COR-L47 (cell line): ENCODE measurements around the gene PADI2.

ENCODE experiments used
- DNase-seq: peaks from one replicate; lab custom pipeline; 2025; lab: John Stamatoyannopoulos, UW

Gene PADI2

DNA sequence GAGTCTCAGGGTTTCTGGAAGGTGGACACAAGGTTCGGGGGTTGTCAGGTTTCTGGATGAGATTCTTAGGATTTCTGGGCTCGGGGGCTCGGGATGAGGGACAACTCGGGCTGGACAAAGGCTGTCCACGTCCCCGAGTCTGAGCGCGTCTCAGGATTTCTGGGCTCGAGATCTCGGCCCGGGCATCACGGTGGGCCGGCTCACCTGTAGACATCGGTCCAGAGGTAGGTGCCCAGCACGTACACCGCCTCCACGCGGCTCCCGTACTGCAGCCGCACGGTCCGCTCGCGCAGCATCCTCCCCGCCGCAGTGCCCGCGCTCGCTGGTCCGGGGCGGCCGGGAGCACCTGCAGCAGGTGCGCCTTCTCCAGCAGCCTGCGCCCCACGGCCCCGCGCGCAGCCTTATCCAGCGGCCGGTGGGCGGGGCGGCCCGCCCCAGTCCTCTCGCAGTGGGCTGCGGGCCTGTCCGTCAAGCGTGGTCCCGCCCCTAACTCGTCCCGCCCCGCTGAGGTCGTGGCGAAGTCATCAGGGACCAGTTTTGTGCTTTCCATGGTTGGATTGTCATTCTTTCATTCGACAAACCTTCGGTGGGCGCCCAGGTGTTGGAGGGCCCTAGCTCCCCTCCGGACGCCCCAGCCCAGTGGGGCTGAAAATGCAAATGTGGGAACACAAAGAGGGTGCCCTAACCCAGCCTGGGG lies at the start of gene PADI2:
PADI2 (minus strand) TSS at position 376 of the 697 bp plus-strand sequence; CDS start at position 296, 80 bp downstream.
- peak; percentile 80 for DNase-seq

DNA sequence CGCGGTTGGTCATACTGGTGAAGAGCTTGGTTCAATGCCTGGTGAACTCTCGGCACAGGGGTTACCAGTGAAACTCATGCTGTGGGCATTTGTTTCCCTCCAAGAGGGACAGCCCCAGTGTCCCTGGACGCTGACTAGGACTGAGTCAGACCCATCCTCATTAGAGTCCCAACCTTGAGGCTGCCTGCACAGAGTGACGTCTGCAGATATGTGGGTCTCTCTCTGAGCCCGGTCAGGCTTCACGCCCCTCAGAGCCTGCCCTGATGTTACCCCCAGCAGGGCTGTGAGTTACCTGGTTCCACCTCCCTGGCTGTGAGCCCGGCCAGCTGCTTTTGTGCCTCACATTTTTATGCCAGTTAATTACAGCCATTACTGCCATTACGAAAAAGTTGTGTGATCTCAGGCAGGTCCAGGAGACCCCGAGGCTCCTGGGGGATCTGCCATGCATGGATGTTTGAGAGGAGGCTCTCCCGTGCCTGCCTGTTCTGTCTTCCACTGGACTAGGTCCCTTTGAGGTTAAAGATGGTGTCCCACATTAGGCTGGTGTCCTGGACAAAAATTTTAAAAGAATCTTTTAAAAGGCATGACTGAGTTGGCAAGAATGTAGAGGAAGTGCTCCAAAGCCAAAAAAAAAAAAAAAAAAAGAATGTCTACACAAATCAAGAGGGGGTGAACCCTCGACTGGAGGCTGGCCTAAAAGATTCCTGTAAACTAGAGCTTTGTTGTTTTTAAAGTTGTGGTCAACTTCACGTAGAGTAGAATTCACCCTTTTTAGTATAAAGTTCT lies 49.0 kb upstream of the PADI2 start:
- peak; percentile 80 for DNase-seq

DNA sequence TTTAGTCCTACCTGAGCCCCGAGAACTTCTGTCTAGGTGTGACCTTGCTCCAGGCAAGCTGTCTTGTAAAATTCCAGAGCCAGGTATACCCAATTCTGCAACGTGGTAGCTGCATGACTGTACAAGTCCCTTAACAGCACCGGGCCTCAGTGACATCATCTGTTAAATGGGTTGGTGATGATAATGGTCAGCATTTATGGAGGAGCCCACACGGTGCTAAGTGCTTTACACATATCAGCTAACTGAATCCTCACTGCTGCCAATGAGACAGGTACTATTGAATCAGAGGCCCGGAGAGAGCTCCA lies 48.5 kb upstream of the PADI2 start:
- no peak for DNase-seq

DNA sequence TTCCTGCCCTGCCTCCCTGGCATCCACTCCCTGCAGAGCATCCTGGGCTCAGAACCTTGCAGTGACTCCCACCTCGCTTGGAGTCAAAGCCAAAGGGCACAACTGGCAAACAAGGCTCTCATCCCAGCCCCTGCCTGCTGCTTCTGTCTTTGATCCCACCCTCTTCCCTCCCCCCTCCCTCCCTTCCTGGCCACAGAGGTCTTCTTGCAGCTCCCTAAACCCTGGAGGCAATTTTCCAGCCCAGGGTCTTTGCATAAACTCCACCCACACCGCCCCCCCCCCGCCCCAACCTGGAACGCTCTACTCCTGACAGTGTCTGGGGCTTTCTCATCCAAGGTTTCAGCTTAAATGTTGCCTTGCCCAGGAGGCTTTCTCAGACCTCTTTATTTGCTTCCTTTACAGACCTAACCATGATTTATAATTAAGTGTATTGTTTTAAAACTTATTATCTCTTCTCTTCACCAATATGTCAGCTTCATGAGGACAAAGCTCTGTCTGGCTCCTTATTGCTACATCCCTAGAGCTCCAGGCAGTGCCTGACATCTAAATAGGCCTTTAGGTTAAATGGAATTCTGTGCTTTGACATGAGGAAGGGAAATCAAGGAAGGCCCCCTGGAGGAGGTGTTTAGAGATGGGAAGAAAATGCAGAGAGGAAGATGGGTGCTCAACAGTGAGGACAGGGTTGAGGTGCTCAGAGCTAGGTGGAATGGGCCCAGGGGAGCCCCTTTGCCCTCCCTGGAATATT lies 48.0 kb upstream of the PADI2 start:
- DNase-seq, result no peak

DNA sequence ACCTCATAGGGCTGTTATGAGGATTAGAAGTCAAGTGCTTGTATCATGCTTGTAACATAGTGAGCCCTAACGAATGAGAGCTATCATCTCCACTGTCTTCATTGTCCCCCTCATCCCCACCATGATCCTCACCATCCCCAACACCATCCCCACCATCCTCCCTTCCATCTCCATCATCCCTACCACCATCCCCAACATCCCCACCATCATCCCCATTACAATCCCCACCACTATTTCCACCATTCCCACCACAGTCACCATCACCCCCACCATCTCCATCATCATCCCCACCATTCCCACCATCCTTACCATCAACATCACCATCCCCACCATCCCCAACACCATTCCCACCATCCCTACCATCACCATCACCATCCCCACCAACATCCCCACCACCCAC lies 46.6 kb upstream of the PADI2 start:
- no peak for DNase-seq

DNA sequence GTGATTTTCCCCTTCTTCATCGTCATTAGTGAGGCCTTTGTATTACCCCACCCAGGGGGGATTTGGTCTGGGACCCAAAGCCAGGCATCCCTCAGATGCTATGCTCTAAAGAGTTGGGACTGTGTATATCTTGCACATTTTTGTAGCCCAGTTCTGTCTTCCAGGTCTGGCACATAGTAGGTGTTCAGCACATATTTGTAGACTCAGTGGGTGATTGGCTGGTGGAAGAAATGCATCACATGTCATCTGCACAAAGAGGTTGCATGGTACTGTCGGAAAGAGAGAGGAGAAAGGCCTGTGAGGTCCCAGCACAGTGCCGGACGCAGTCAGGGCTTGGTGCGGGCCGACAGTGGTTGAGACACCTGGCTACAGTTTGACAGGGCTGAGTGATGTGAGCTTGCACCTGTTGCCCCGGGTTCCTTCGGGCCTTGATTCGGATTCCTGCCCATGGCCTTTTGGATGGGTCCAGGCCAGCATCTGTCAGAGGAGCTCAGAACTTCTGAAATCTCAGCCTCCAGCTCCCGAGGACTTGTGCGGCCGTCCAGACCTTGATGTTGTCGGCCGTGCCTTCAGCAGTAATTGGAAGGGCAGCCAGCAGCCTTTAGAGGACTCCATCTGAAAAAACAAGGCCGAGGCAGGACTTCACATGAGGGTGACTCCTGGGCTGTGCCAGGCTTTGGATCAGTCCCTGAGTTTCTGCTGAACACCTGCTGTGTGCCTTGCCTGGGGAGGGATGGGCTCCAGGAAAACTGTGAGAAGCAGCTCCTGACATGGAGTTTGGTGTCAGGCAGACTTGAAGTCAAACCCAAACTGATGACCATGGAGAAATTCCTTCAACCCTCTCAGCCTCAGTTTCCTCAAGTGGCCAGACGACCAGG lies 44.8 kb upstream of the PADI2 start:
- no peak for DNase-seq

DNA sequence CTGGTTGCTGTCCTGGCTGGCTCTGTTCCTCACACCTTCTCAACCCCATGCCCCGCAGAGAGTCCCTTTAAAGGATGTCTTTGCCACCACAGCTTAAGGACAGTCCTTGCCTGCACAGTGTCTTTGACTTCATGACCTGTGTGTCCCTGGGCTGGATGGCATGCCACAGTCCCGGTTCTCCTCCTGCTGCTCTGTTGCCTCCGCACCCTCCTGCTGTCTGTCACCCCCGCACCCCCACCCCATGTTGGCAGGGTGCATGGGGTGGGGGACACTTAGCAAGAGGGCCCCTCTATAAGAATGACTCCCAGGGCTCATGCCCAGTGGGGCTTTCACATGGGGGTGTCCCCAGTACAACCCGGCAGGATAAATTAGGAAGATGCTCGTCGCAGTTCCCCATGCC lies 44.1 kb upstream of the PADI2 start:
- DNase-seq, result no peak

DNA sequence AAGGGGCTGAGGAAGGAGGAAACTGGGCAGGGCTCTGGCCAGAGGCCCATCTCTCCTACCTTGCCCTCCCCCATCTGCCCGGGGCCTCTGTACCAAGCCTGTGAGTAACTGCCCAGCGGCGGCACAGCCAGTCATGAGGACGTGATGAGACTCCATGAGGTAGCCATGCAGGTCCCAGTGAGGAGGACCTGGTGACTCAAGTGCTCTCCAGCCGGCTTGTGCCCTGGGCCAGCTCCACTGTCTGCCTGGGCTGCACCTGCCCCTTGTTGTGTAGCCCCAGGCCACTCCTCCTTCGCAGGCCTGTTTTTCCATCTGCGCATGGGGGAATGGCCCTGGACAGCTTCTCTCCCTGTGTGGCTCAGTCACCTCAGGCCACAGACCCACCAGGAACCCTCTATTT lies 43.7 kb upstream of the PADI2 start:
- no peak for DNase-seq

DNA sequence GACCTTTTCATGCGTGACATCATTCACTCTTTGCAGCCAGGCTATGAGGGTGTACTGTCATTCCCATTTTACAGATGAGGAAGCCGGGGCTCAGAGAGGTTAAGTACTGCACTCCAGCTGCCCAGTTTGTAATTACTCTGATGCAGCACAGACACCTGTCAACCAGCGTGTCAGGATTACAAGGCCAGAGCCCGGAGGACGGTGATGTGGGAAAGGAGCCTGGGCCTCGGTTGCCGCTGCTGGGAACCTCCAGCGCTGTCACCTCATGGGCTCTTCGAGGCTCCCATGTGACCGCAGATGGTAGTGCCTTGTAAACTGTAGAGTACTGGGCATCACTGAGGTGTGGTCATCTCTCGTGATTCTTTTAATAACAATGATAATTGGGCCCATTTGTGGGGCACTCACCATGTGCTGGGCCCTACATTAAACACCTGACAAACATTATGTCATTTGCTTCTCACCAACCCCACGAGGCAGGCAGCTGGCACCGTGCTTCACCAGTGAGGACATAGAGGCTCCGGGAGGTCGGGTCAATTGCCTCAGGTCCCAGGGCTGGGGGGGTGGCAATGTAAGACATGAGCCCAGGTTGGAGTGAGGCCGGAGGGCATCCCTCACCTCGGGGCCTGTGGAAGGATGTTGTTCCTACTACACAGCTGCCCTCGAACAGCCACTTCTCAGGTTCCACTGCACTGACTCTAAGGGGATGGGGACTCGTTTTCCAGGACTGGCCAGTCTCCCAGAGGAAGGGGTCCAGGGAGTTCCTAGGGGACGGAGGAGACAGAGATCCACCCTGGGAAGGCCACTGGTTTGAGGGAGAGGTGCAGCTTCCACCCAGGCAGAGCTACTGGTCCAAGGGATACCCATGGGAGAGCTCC lies 42.9 kb upstream of the PADI2 start:
- no peak for DNase-seq

DNA sequence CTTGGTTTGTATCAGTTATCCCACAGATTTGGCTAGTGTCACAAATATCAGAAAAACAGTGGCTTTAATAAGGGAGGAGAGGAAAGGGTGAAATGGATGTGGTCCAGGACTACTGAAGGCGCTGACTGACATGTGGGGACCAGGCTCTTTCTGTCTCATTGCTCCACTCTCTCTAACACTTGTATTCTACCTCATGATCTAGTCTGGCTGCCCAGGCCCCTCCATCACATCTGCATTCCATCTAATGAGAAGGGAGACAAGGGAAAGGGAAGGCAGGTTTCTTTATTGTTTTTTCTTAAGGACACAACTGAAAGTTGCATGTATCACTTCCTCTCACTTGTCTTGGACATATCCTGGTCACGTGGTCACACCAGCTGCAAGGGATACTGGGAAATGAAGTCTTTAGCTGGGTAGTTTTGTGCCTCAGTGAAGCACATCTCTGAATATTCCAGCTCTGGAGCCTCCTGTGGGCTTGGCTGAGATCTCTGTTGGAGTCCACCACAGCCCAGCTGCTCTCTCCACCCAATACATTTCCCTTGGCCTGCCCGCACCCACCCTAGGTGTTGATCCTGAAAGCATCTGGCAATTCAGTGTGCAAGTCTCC lies 42.0 kb upstream of the PADI2 start:
- no peak for DNase-seq

DNA sequence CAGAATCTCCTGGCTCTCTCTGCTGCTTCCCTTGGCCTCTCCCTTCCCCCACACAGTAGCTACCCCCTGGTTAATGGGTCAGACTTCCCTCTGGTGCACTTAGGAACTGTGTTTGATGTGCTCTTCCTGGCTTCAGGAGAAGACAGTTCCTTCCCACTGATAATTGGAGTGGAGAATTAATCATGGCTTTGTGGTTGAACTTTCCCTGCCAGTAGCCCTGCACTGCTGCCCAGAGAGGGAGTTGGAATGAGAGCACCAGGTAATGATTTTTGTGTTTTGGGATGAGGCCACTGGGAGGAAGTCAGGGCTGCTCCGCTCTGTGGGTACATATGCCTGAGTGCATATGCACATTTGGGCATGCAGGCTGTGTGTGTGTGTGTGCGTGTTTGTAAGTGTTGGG lies 39.7 kb upstream of the PADI2 start:
- DNase-seq, result no peak

DNA sequence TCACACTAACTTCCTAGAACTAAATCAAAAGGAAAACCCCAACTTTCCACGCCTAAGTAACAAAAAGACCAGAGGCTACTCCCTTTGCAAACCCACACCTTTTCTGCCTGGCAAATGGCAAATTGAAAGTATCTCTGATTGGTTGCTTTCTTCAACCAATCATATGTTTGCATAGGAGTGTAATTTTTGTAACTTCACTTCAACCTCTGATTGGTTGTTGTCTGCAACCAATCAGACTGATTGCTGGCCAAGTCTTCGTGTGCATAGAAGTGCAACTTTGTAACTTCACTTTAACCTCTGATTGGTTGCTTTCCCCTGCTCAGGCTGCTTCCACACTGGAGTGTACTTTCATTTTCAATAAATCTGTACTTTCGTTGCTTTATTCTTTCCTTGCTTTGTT lies 36.9 kb upstream of the PADI2 start:
- no peak for DNase-seq

DNA sequence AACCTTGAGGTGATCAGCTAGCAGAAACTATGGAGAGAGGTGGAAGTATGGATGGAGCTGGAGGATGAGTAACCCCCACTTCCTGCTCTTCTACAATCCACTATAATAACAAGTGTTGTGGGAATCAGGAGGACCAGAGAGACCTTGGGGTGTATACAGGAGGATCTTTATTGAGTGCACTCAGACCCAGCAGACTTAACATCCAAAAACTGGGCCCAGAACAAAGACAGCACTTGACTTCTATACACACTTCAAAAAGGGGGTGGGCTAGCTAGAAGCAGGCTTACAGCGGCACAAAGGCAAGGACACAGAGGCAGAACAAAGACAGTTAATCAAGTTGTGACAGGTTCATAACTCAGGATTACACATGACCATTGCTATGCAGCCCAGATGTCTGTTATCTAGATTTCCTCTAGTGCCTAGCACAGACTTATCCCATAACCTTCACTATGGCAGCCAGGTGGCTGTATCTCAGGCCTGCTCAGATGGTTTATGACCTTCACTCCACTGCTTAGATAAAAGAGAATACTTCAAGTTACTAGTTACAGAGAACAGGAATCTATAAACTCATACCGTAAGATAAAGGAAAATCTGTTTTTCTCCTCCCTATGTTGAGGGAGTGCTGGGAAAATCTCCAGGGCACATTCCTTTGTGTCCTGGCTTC lies 36.1 kb upstream of the PADI2 start:
- DNase-seq, result no peak

DNA sequence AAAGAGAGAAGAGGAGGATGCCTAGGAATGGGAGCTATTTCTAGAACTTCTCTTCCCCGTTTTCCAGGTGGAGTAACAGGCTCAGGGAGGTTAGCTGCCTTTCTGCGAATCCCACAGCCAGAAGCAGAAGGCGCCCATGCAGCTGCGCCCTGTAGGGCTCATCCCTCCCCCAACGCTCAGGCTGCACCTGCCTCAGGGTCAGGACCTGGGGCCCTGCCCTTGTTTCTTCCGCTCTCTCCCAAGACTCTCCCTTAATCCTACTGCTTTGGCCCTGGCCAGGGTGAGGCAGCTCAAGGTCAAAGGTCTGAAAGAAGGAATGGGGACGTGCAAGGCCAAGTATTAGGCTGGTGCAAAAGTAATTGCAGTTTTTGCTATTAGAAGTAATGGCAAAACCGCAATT lies 30.5 kb upstream of the PADI2 start:
- no peak for DNase-seq

DNA sequence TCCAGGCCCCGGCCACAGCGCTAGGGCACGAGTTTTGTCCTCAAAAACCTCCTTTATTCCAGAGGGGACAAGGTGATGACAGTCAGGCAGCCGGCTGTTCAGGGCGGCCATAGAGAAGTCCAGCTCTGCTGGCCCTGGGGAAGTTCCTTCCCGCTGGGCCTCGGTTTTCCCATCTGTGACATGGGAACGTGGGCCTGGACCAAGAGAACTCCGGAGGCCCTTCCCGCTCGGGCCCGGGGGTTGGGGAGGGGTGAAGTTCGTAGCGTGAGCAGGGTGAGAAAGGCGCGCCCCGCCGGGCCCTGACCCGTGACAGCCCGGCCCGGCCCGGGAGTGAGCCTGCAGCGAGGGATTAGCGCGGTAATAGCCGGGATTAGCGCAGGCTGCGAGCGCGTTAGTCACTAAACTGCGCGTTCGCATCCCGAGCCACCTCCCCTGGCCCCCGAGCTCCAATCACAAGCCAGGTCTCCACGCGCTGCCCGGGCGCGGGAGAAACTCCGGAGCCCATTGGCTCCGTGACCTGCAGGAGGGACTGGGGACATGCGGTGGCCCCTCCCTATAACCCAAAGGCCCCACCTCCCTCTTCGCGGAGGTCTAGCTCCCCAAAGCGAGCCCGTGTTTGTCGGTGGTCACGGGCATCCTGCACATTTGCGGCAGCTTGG lies 29.8 kb upstream of the PADI2 start:
- DNase-seq, result no peak

DNA sequence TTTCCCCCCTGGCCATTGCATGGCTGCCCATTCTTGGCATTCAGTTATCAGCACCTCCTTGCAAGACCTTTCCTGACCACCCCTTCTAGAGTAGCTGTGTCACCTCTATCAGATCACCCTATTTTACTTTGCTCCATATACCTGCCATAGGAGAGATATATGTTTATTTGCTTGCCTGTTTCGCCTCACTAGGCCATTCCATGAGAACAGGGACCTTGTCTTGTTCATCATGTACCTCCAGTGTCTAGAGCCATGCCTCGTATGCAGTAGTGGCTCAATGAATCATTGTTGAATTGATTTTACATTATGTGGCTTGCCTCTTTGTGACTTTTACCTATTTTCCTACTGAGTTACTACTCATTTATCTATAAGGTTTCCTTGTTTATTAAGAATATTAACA lies 26.4 kb upstream of the PADI2 start:
- no peak for DNase-seq

DNA sequence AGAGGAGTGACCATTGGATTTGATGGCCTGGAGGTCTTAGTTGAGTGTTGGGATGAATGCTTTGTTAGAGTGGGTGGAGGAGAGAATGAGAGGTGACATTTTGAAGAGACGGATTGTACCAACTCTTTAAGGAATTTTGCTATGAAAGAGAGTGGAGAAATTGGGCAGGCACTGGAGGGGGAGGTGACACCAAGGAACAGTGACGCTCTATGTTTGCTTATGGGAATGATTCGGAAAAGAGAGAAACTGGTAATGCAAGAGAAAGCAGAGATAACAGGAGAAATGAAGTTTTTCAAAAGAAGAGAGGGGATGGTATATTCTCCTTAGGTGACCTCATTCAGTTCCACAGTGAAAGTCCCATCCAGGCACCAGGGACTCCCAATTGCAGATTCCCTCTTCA lies 24.5 kb upstream of the PADI2 start:
- no peak for DNase-seq

DNA sequence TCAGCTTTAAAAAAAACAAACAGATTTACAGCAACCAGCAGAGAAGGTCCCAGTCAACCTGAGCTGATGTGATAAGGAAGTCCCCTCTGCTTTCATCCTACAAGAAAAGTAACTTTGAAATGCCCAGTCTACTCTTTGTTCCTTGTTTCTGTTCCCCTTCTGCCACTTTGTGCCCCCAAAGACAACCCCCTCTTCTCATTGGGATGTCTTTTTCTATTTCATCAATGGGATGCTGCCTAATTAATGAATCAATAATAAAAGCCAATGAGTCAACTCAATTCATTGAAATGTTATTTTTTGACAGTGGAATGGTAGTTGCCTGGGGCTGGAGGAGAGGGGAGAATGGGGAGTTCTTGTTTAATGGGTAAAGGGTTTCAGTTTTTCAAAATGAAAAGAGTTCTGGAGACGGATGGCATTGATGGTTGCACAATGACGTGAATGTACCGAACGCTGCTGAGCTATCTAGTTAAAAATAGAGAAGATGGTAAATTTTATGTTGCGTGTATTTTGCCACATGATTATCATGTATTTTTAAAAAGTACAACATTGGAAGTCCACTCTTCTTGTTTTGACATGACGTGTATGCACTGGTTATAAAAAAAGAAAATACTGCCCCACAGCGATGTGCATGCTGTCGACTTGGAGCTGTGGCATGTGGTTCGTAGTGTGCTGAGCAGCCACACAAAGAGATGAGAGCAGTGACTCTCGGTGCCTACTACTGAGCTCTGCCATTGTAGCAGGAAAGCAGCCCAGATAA lies 22.4 kb upstream of the PADI2 start:
- no peak for DNase-seq

DNA sequence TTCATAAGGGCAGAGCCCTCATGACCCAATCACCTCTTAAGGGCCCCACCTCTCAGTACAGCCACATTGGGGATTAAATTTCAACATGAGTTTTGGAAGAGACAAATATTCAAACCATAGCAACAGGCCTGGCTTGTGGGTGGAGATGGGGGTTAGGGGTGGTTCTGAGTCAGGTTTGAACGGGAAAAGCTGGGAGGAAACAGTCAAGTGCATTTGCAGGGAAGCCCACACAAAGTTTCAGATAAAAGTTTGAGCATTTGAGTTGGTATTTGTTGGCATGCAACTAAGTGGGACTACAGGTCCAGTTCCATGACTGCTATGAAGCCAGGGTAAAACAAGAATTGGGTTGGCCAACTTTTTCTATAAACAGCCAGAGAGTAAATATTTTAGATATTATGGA lies 21.0 kb upstream of the PADI2 start:
- DNase-seq, result no peak
